A549 (cell line): ENCODE results near the gene CFAP97.

ENCODE experiments used
- CTCF ChIP-seq: fragments of >200 bp; sonication (Bioruptor Twin); formaldehyde crosslinking; IDR thresholded peaks from 3 replicates; pipeline ENCODE4 v1.5.1; 2016
- MAX ChIP-seq: IDR thresholded peaks from 2 replicates; pipeline ENCODE4 v1.6.1; 2012
- RFX5 ChIP-seq: fragments of 450-650 bp; IDR thresholded peaks from 2 replicates; pipeline ENCODE4 v1.7.1; 2014; ENCODE audit warnings: antibody characterized with exemption, mild to moderate bottlenecking, moderate library complexity
- ZFP36 ChIP-seq: fragments of 450-650 bp; IDR thresholded peaks from 2 replicates; pipeline ENCODE4 v1.6.1; 2014; ENCODE audit warnings: borderline replicate concordance; ENCODE audit not compliant: partially characterized antibody

GRCh38 chr4:185194924-185195888 lies 8.6 kb downstream of the CFAP97 start:
- TF ChIP-seq CTCF (no peak), MAX (no peak), RFX5 (no peak), ZFP36 (no peak)
